IMR-90 (cell line): ENCODE data around the gene DOCK1. TPM values are rescaled to one million over a fixed set of nuclear protein-coding genes. Genes with fewer than 3 reads are reported as not detected.

Experiments used
- ATAC-seq: fragments of 200-7000 bp; cut with Tn5 transposase; 2 replicates; pipeline ENCODE4 v1.9.1; 2020; ENCODE audit warnings: low read depth, mild to moderate bottlenecking, moderate library complexity
- BruUV-seq: library from RNA; stranded (reverse); fragments of 400-500 nt; replicated peaks from 2 replicates; lab custom pipeline; 2021; lab: Mats Ljungman, UMichigan
- CTCF ChIA-PET: fragments of 300-600 bp; formaldehyde crosslinking; extraction: SDS; loops from one replicate; lab custom pipeline; 2021; ENCODE audit warnings: antibody characterized with exemption; lab: Yijun Ruan, JAX
- POLR2A ChIA-PET: fragments of 300-600 bp; sonication (Branson Sonifier 250); formaldehyde crosslinking; loops from one replicate; lab custom pipeline; 2022; ENCODE audit warnings: antibody characterized with exemption; ENCODE audit not compliant: unreplicated experiment; lab: Charles Lee
- DNase-seq: peaks from one replicate; pipeline ENCODE4 v3.0.0; 2013
- H2AFZ ChIP-seq: replicated peaks from 2 replicates; pipeline ENCODE3; 2013; ENCODE audit warnings: low read length, mild to moderate bottlenecking; ENCODE audit not compliant: poor library complexity
- H2AK5ac ChIP-seq: 2 replicates; pipeline ENCODE4 v1.6.1; 2013; ENCODE audit warnings: low read depth, low read length, inconsistent platforms
- H2AK9ac ChIP-seq: replicated peaks from 2 replicates; pipeline ENCODE3; 2013; ENCODE audit warnings: mild to moderate bottlenecking, low read depth, low read length, moderate library complexity; ENCODE audit not compliant: poor library complexity
- H2BK120ac ChIP-seq: 2 replicates; pipeline ENCODE4 v1.6.1; 2013; ENCODE audit warnings: low read depth, low read length, inconsistent platforms
- H2BK15ac ChIP-seq: 3 replicates; pipeline ENCODE4 v1.6.1; 2013; ENCODE audit warnings: low read depth, low read length, inconsistent platforms
- H2BK20ac ChIP-seq: 2 replicates; pipeline ENCODE4 v1.6.1; 2013; ENCODE audit warnings: low read depth, mild to moderate bottlenecking, inconsistent platforms, low read length, moderate library complexity
- H2BK5ac ChIP-seq: 2 replicates; pipeline ENCODE4 v1.6.1; 2013; ENCODE audit warnings: mild to moderate bottlenecking, low read depth, low read length, inconsistent platforms; ENCODE audit not compliant: poor library complexity, severe bottlenecking
- H3K14ac ChIP-seq: replicated peaks from 2 replicates; pipeline ENCODE4 v1.6.1; 2013; ENCODE audit warnings: low read depth, low read length, inconsistent platforms
- H3K18ac ChIP-seq: 2 replicates; pipeline ENCODE4 v1.6.1; 2013; ENCODE audit warnings: low read depth, low read length, control low read depth
- H3K23ac ChIP-seq: 2 replicates; pipeline ENCODE4 v1.6.1; 2013; ENCODE audit warnings: low read depth, low read length, inconsistent platforms
- H3K27ac ChIP-seq: 2 replicates; pipeline ENCODE4 v1.5.1; 2013; ENCODE audit warnings: mild to moderate bottlenecking, control low read depth, low read length; ENCODE audit not compliant: insufficient read depth
- H3K27me3 ChIP-seq: 2 replicates; pipeline ENCODE4 v1.6.1; 2013; ENCODE audit warnings: low read length; ENCODE audit not compliant: control insufficient read depth, insufficient read depth
- H3K36me3 ChIP-seq: 2 replicates; pipeline ENCODE4 v1.6.1; 2013; ENCODE audit warnings: low read length, mixed read lengths; ENCODE audit not compliant: control insufficient read depth, insufficient read depth
- H3K4ac ChIP-seq: 2 replicates; pipeline ENCODE4 v1.6.1; 2013; ENCODE audit warnings: low read depth, low read length, inconsistent platforms
- H3K4me1 ChIP-seq: 2 replicates; pipeline ENCODE4 v1.6.1; 2013; ENCODE audit warnings: low read length, mixed read lengths; ENCODE audit not compliant: control insufficient read depth, insufficient read depth
- H3K4me2 ChIP-seq: 2 replicates; pipeline ENCODE4 v1.6.1; 2013; ENCODE audit warnings: low read depth, mild to moderate bottlenecking, control low read depth, low read length, moderate library complexity
- H3K4me3 ChIP-seq: 2 replicates; pipeline ENCODE4 v1.5.1; 2013; ENCODE audit warnings: low read depth, mild to moderate bottlenecking, control low read depth, low read length, moderate library complexity; ENCODE audit not compliant: insufficient read depth
- H3K56ac ChIP-seq: 2 replicates; pipeline ENCODE4 v1.6.1; 2013; ENCODE audit warnings: low read length, inconsistent platforms; ENCODE audit not compliant: insufficient read depth; ENCODE audit errors: extremely low read depth
- H3K79me1 ChIP-seq, 2 experiments: 2 replicates each; pipeline ENCODE4 v1.6.1; 2013; ENCODE audit warnings: low read length in 2 of 2, inconsistent platforms in 1 of 2, low read depth in 1 of 2
- H3K9ac ChIP-seq: 2 replicates; pipeline ENCODE4 v1.6.1; 2013; ENCODE audit warnings: low read depth, low read length, control low read depth
- H3K9me1 ChIP-seq: 2 replicates; pipeline ENCODE4 v1.6.1; 2013; ENCODE audit warnings: low read length, inconsistent platforms; ENCODE audit not compliant: insufficient read depth
- H3K9me3 ChIP-seq: 2 replicates; pipeline ENCODE4 v1.6.1; 2013; ENCODE audit warnings: low read length; ENCODE audit not compliant: control insufficient read depth, insufficient read depth
- H4K20me1 ChIP-seq: 2 replicates; pipeline ENCODE4 v1.6.1; 2013; ENCODE audit warnings: low read length, inconsistent platforms; ENCODE audit not compliant: insufficient read depth
- H4K5ac ChIP-seq: 2 replicates; pipeline ENCODE4 v1.6.1; 2013; ENCODE audit warnings: mild to moderate bottlenecking, low read depth, low read length, control low read depth
- H4K8ac ChIP-seq, 2 experiments: 2 replicates each; pipeline ENCODE4 v1.6.1; 2013; ENCODE audit warnings: low read depth in 2 of 2, low read length in 2 of 2, control low read depth in 1 of 2, inconsistent platforms in 1 of 2
- H4K91ac ChIP-seq: 2 replicates; pipeline ENCODE4 v1.6.1; 2013; ENCODE audit warnings: low read depth, low read length, inconsistent platforms; ENCODE audit not compliant: insufficient read depth
- ELK1 ChIP-seq: fragments of 150-350 bp; IDR thresholded peaks from 2 replicates; pipeline ENCODE4 v1.6.1; 2016; ENCODE audit warnings: low read depth, mild to moderate bottlenecking, low read length, moderate library complexity, borderline replicate concordance
- FOS ChIP-seq: fragments of 150-350 bp; IDR thresholded peaks from 2 replicates; pipeline ENCODE4 v1.6.1; 2016; ENCODE audit warnings: low read depth, low read length
- MAZ ChIP-seq: IDR thresholded peaks from 2 replicates; pipeline ENCODE4 v1.6.1; 2012; ENCODE audit warnings: low read depth, mild to moderate bottlenecking, low read length, improper control_type of control experiment, moderate library complexity, borderline replicate concordance
- MXI1 ChIP-seq: IDR thresholded peaks from 2 replicates; pipeline ENCODE4 v1.6.1; 2012; ENCODE audit warnings: low read depth, mild to moderate bottlenecking, low read length, moderate library complexity, borderline replicate concordance
- NFE2L2 ChIP-seq: fragments of 150-350 bp; IDR thresholded peaks from 2 replicates; pipeline ENCODE4 v1.6.1; 2016; ENCODE audit warnings: low read depth, mild to moderate bottlenecking, low read length
- POLR2A ChIP-seq: IDR thresholded peaks from 2 replicates; pipeline ENCODE4 v1.6.1; 2012; ENCODE audit warnings: mild to moderate bottlenecking, low read depth, low read length
- RCOR1 ChIP-seq: IDR thresholded peaks from 2 replicates; pipeline ENCODE4 v1.6.1; 2012; ENCODE audit warnings: mild to moderate bottlenecking, low read length, improper control_type of control experiment; ENCODE audit not compliant: insufficient replicate concordance
- WGBS, 2 experiments: methylation state at CpG; one replicate each; pipeline versions ENCODE4 v1.1.5 to v1.1.7; 2013; ENCODE audit warnings: missing lambda C conversion rate in 2 of 2; ENCODE audit not compliant: insufficient read length in 1 of 2; ENCODE audit errors: extremely low coverage in 2 of 2; 5-methylcytosine and 5-hydroxymethylcytosine counted together
- dilution Hi-C: fragments of 300-500 bp; cut with HindIII; formaldehyde crosslinking; loops from one replicate; pipeline ENCODE4 v1.14.3; 2018; ENCODE audit warnings: low sequenced_read_pairs; ENCODE audit not compliant: unreplicated experiment
- in situ Hi-C: fragments of 300-500 bp; cut with MboI; formaldehyde crosslinking; loops from 3 replicates; pipeline ENCODE4 v1.14.3; 2019; ENCODE audit warnings: low sequenced_read_pairs, inconsistent platforms, mixed read lengths
- intact Hi-C: fragments of 100-400 bp; cut with micrococcal nuclease; formaldehyde crosslinking; loops from 2 replicates; pipeline ENCODE4 v1.10.0; 2022
- polyA plus RNA-seq, 3 experiments: library from polyadenylated mRNA; depleted of rRNA; stranded (reverse); fragments of >200 nt; gene quantifications; 2 replicates each; pipeline ENCODE4 v1.2.3, GENCODE V29; 2012; ENCODE audit warnings: low replicate concordance in 1 of 3
- total RNA-seq: library from RNA; depleted of rRNA; stranded (reverse); fragments of >200 nt; gene quantifications from 2 replicates; pipeline ENCODE4 v1.2.3, GENCODE V29; 2012

Gene DOCK1
- total and polyA plus RNA-seq, 2 of the 4 experiments (the other 2 are of a cell fraction) = 28.2 to 71.0 TPM

GRCh38 chr10:127034790-127035189 is 129.6 kb downstream of the DOCK1 start:
- Histone ChIP-seq H4K91ac (no peak overlapping the region), H3K9ac (no peak overlapping the region), H3K4me1 (no peaks in the 10 kb centered on the region), H3K4me3 (no peak overlapping the region), H3K79me1 (peaks cover 3 to 28% of the 10 kb centered on the region in 2 experiments; a peak in 1 of 4 replicates), H3K4ac (no peak overlapping the region), H3K14ac (no peak overlapping the region), H3K56ac (no peak overlapping the region), H3K23ac (no peak overlapping the region), H2BK20ac (no peak overlapping the region), H2AFZ (no peak overlapping the region), H2AK9ac (peak overlapping the region; percentile 18), H3K9me1 (peaks cover 16% of the 10 kb centered on the region), H3K9me3 (no peaks in the 10 kb centered on the region), H2AK5ac (no peak overlapping the region), H2BK15ac (no peak overlapping the region), H3K27ac (no peak overlapping the region), H4K8ac (no peak overlapping the region), H2BK5ac (no peak overlapping the region), H4K5ac (no peak overlapping the region), H3K36me3 (peaks cover 64% of the 10 kb centered on the region), H3K18ac (no peak overlapping the region), H4K20me1 (no peaks in the 10 kb centered on the region; the same call in 1 of the 2 replicates), H3K4me2 (no peak overlapping the region), H2BK120ac (no peak overlapping the region), H3K27me3 (no peaks in the 10 kb centered on the region)
- 100% methylated on average over 1 of the region's 5 CpGs; no CpG with 5 or more reads in 1 of the 2 experiments for WGBS, 2 experiments
- no peak for TF ChIP-seq MXI1
- no peak for TF ChIP-seq RCOR1
- no peak for TF ChIP-seq ELK1
- TF ChIP-seq NFE2L2 = no peak
- no peak for TF ChIP-seq MAZ
- TF ChIP-seq FOS = no peak
- no peak for TF ChIP-seq POLR2A
- ChIA-PET POLR2A (no interaction called here), CTCF (no interaction called here)
- ATAC-seq (no peak), DNase-seq (no peak)
- intact Hi-C loops (no loop called here), in situ Hi-C loops (no loop called here), dilution Hi-C loops (no loop called here)
- no TSS peak for BruUV-seq
